HG03378 (cell line): ENCODE measurements around the gene RAB20.

Experiments used
- ATAC-seq: cut with Tn5 transposase; IDR thresholded peaks from one replicate; pipeline ENCODE4 v1.9.1; 2021; ENCODE audit warnings: mild to moderate bottlenecking, moderate library complexity; ENCODE audit not compliant: unreplicated experiment

Gene RAB20

GRCh38 chr13:110474713-110475112, 86.8 kb downstream of the RAB20 start:
- no peak for ATAC-seq
